Smooth muscle cell (in vitro differentiated cells): Measurements from ENCODE around the gene KCNK3. TPM values are rescaled to one million over a fixed set of nuclear protein-coding genes. Genes with fewer than 3 reads are reported as not detected.

Source experiments
- DNase-seq: peaks from one replicate; lab custom pipeline; 2025; ENCODE audit not compliant: unreplicated experiment; lab: John Stamatoyannopoulos, UW
- H2AFZ ChIP-seq: fragments of 200-600 bp; sonication (generic); 2 replicates; pipeline ENCODE4 v1.6.0; 2016; ENCODE audit warnings: antibody characterized with exemption, low read depth, mild to moderate bottlenecking
- H3F3A ChIP-seq: fragments of 200-600 bp; sonication (generic); 2 replicates; pipeline ENCODE4 v1.6.0; 2017; ENCODE audit warnings: antibody characterized with exemption, low read depth
- H3K27ac ChIP-seq: fragments of 200-600 bp; sonication (generic); 2 replicates; pipeline ENCODE4 v1.5.1; 2016; ENCODE audit warnings: low read depth, mild to moderate bottlenecking
- H3K27me3 ChIP-seq: fragments of 200-600 bp; sonication (generic); 2 replicates; pipeline ENCODE4 v1.6.1; 2016; ENCODE audit warnings: low read depth, mild to moderate bottlenecking
- H3K36me3 ChIP-seq: fragments of 200-600 bp; sonication (generic); 2 replicates; pipeline ENCODE4 v1.5.1; 2016; ENCODE audit warnings: low read depth
- H3K4me1 ChIP-seq: fragments of 200-600 bp; sonication (generic); 2 replicates; pipeline ENCODE4 v1.5.1; 2016; ENCODE audit warnings: low read depth
- H3K4me2 ChIP-seq: fragments of 200-600 bp; sonication (generic); 2 replicates; pipeline ENCODE4 v1.6.0; 2016; ENCODE audit warnings: mild to moderate bottlenecking
- H3K4me3 ChIP-seq: fragments of 200-600 bp; sonication (generic); 2 replicates; pipeline ENCODE4 v1.5.1; 2016; ENCODE audit warnings: mild to moderate bottlenecking
- H3K79me2 ChIP-seq: fragments of 200-600 bp; sonication (generic); 2 replicates; pipeline ENCODE4 v1.6.0; 2016; ENCODE audit warnings: low read depth, mild to moderate bottlenecking
- H3K9ac ChIP-seq: fragments of 200-600 bp; sonication (generic); 2 replicates; pipeline ENCODE4 v1.6.0; 2016; ENCODE audit warnings: low read depth
- H3K9me3 ChIP-seq: fragments of 200-600 bp; sonication (generic); replicated peaks from 2 replicates; pipeline ENCODE4 v1.5.1; 2016; ENCODE audit warnings: low read depth
- H4K20me1 ChIP-seq: fragments of 200-600 bp; sonication (generic); 2 replicates; pipeline ENCODE4 v1.6.0; 2016; ENCODE audit warnings: low read depth
- WGBS: methylation state at CpG from one replicate; pipeline ENCODE4 v1.1.7; 2016; ENCODE audit warnings: low lambda C conversion rate; 5-methylcytosine and 5-hydroxymethylcytosine counted together
- polyA plus RNA-seq: library from polyadenylated mRNA; unstranded; fragments of >200 nt; fragmentation: Nextera tagmentation; extraction: Ambion mirVana; gene quantifications from 2 replicates; pipeline ENCODE4 v1.2.1, GENCODE V29; 2016
- total RNA-seq: library from RNA; depleted of rRNA; stranded (reverse); fragments of >200 nt; gene quantifications from 2 replicates; pipeline ENCODE4 v1.2.3, GENCODE V29; 2014
- TF ChIP-seq, protein P1 (sequence below): fragments of 200-600 bp; sonication (generic); IDR thresholded peaks from 2 replicates; pipeline ENCODE4 v1.5.1; 2017; ENCODE audit warnings: borderline replicate concordance, mild to moderate bottlenecking, antibody characterized with exemption; ENCODE audit not compliant: insufficient read depth, poor library complexity, severe bottlenecking

The KCNK3 gene
- total and polyA plus RNA-seq, 2 experiments from 2014 or later = 1.1 to 7.5 TPM

DNA sequence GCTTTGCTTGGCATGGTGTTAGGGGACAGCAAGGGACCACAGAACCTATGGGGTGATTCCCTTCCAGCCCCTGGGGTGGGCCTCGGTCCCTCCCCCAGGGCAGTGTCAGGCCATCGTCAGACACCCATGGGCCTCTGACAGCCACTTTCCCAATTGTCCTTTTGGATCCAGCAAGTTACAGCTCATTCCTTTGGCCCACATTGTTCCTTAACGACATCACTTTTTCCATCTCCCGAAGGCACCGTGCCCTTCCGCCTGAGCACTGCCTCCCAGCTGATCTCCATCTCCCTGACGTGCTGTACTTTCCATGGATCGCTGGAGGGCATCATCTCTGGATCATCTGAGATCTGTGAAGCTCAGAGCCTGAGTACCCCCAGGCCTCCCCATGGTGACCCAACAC, 10.4 kb upstream of the KCNK3 start:
- Histone ChIP-seq H3K79me2 (no peaks in the 10 kb centered on the region), H3K36me3 (no peaks in the 10 kb centered on the region), H3K27me3 (no peaks in the 10 kb centered on the region), H3K9me3 (no peaks in the 10 kb centered on the region), H3K27ac (no peak overlapping the region), H3K4me1 (peaks cover 4% of the 10 kb centered on the region), H2AFZ (no peak overlapping the region), H3F3A (no peaks in the 10 kb centered on the region), H3K4me2 (no peak overlapping the region), H3K9ac (no peak overlapping the region), H3K4me3 (no peak overlapping the region), H4K20me1 (no peaks in the 10 kb centered on the region)
- 55% methylated on average over 8 of the region's 8 CpGs for WGBS
- DNase-seq = no peak
- TF ChIP-seq, protein P1, sequence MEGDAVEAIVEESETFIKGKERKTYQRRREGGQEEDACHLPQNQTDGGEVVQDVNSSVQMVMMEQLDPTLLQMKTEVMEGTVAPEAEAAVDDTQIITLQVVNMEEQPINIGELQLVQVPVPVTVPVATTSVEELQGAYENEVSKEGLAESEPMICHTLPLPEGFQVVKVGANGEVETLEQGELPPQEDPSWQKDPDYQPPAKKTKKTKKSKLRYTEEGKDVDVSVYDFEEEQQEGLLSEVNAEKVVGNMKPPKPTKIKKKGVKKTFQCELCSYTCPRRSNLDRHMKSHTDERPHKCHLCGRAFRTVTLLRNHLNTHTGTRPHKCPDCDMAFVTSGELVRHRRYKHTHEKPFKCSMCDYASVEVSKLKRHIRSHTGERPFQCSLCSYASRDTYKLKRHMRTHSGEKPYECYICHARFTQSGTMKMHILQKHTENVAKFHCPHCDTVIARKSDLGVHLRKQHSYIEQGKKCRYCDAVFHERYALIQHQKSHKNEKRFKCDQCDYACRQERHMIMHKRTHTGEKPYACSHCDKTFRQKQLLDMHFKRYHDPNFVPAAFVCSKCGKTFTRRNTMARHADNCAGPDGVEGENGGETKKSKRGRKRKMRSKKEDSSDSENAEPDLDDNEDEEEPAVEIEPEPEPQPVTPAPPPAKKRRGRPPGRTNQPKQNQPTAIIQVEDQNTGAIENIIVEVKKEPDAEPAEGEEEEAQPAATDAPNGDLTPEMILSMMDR = no peak

DNA sequence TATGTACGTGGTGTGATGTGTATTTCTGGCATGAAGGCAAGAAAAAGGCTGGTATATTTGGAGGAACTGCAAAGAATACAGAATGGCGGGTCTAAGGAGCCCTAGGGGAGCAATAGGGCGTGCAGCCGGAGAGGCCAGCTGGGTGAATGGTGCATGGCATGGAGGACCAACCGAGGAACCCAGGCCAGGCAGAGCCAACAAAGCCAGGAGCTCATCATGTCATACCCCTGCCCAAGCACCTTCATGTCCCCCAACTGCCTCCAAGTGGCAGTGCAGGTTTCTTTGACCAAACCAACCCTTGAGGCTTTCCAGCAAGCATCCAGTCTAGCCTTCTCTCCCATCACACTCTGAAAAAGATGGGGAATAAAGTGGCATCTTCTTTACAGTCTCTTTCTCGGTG, 8.9 kb upstream of the KCNK3 start:
- H3K9ac ChIP-seq = no peak overlapping the region
- H3K27me3 ChIP-seq = no peaks in the 10 kb centered on the region
- no peak overlapping the region for H3K27ac ChIP-seq
- TF ChIP-seq, protein P1 = no peak
- no peaks in the 10 kb centered on the region for H3K79me2 ChIP-seq
- H3F3A ChIP-seq = no peaks in the 10 kb centered on the region
- no peak overlapping the region for H3K4me2 ChIP-seq
- no peaks in the 10 kb centered on the region for H3K9me3 ChIP-seq
- no peaks in the 10 kb centered on the region for H3K36me3 ChIP-seq
- 91% methylated on average over 6 of the region's 6 CpGs for WGBS
- peaks cover 4% of the 10 kb centered on the region for H3K4me1 ChIP-seq
- H4K20me1 ChIP-seq = no peaks in the 10 kb centered on the region
- no peak overlapping the region for H3K4me3 ChIP-seq
- no peak for DNase-seq
- H2AFZ ChIP-seq = no peak overlapping the region

DNA sequence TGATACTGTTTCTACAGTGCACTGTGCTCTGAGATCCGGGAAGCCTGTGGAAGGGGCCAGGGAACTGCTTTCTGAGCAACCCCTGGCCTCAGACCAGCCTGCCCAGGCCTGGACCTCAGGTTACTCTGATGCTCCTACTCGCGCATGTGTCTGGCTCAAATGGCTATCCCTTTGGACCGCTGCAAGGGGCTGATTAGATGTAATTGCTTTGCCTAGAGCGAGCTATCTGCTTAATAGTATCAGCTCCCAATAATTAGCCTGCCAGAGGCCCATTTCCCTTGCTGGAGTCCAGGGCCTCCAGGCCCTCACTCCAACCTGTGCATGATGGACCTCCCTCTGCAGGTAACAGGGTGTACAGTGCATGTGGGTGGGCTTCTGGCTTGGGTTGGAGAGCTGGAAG, 7.2 kb upstream of the KCNK3 start:
- Histone ChIP-seq H3K4me1 (peaks cover 4% of the 10 kb centered on the region), H3F3A (no peaks in the 10 kb centered on the region), H3K9me3 (no peaks in the 10 kb centered on the region), H3K79me2 (no peaks in the 10 kb centered on the region), H4K20me1 (no peaks in the 10 kb centered on the region), H3K4me2 (no peak overlapping the region), H3K27ac (no peak overlapping the region), H2AFZ (no peak overlapping the region), H3K36me3 (no peaks in the 10 kb centered on the region), H3K27me3 (no peaks in the 10 kb centered on the region), H3K9ac (no peak overlapping the region), H3K4me3 (no peak overlapping the region)
- WGBS = 94% methylated on average over 5 of the region's 5 CpGs
- TF ChIP-seq, protein P1 = no peak
- no peak for DNase-seq

DNA sequence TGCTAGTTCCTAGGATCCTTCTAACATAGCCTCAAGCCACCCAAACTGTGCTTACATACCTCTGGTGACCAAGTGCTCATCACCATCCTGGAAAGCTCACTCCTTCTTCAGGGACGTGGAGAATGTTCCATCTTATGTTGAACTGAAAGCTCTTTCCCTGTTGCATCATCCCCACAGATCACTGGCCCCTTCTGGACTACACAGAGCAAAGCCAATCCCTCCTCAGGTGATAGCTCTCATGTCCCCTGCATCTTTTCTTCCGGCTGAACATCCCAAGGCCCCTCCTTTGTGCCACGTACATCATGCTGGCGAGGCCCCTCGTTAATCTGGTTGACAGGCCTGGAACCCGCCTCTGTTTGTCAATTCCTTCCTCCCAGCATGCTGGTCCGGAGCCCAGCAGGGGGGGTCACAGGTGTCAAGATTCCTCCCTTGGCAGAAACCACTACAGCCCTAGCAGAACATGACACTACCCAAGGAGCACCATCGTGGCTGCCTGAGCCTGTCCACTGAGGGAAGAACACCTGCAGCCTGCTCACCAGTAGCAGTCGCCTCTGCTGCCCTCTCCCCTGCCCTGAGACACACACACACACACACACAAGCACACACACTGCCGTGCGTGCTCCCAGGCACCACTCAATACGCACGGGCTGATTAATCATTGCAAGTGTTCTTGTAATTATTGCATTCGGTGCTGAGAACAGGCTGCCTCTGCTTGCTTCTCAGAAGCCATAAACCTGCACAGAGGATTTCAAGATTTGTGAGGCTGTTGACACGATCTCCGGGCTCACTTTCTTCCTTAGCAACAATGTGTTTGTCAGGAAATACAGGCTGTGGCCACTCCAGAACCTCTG, 6.3 kb upstream of the KCNK3 start:
- H3K27ac ChIP-seq = no peak overlapping the region

More for the DNA sequence above, 6.3 kb upstream of the KCNK3 start:
- peaks cover 4% of the 10 kb centered on the region for H3K4me1 ChIP-seq
- TF ChIP-seq, protein P1 = no peak
- H3K79me2 ChIP-seq = no peaks in the 10 kb centered on the region
- no peaks in the 10 kb centered on the region for H3K27me3 ChIP-seq
- H3K4me3 ChIP-seq = no peak overlapping the region
- no peaks in the 10 kb centered on the region for H3K36me3 ChIP-seq
- H3K4me2 ChIP-seq = no peak overlapping the region
- H4K20me1 ChIP-seq = no peaks in the 10 kb centered on the region
- no peak overlapping the region for H3K9ac ChIP-seq
- no peaks in the 10 kb centered on the region for H3K9me3 ChIP-seq
- H3F3A ChIP-seq = no peaks in the 10 kb centered on the region
- 65% methylated on average over 16 of the region's 16 CpGs for WGBS
- H2AFZ ChIP-seq = no peak overlapping the region
- no peak for DNase-seq
